Rectal smooth muscle tissue (tissue), 1 donor: Measurements from ENCODE around the gene CBLB.
"Not testable (repeated sequence)": the region's sequence is repeated elsewhere in the genome, so short reads cannot be mapped to it uniquely, and the experiment has no call there.

Source experiments
- H3K27ac ChIP-seq: one replicate; pipeline ENCODE4 v1.7.0; 2013; ENCODE audit warnings: low read depth, low read length, inconsistent platforms
- H3K27me3 ChIP-seq: one replicate; pipeline ENCODE4 v1.7.0; 2013; ENCODE audit warnings: low read length; ENCODE audit not compliant: control insufficient read depth, insufficient read depth
- H3K36me3 ChIP-seq: one replicate; pipeline ENCODE4 v1.7.0; 2013; ENCODE audit warnings: low read length; ENCODE audit not compliant: control insufficient read depth, insufficient read depth
- H3K4me1 ChIP-seq: one replicate; pipeline ENCODE4 v1.7.0; 2013; ENCODE audit warnings: low read length; ENCODE audit not compliant: control insufficient read depth, insufficient read depth
- H3K4me3 ChIP-seq: one replicate; pipeline ENCODE4 v1.7.0; 2013; ENCODE audit warnings: low read length
- H3K9ac ChIP-seq: one replicate; pipeline ENCODE4 v1.7.0; 2013; ENCODE audit warnings: low read length

The CBLB gene

GRCh38 chr3:105823149-105823867 lies 45.5 kb downstream of the CBLB start:
- H3K36me3 ChIP-seq, result peaks cover 2% of the 10 kb centered on the region
- H3K27ac ChIP-seq, result peak overlapping the region; percentile 22
- peaks cover 14% of the 10 kb centered on the region for H3K4me1 ChIP-seq
- H3K4me3 ChIP-seq, result peak overlapping the region; percentile 9
- H3K9ac ChIP-seq, result no peak overlapping the region
- H3K27me3 ChIP-seq, result no peaks in the 10 kb centered on the region

DNA sequence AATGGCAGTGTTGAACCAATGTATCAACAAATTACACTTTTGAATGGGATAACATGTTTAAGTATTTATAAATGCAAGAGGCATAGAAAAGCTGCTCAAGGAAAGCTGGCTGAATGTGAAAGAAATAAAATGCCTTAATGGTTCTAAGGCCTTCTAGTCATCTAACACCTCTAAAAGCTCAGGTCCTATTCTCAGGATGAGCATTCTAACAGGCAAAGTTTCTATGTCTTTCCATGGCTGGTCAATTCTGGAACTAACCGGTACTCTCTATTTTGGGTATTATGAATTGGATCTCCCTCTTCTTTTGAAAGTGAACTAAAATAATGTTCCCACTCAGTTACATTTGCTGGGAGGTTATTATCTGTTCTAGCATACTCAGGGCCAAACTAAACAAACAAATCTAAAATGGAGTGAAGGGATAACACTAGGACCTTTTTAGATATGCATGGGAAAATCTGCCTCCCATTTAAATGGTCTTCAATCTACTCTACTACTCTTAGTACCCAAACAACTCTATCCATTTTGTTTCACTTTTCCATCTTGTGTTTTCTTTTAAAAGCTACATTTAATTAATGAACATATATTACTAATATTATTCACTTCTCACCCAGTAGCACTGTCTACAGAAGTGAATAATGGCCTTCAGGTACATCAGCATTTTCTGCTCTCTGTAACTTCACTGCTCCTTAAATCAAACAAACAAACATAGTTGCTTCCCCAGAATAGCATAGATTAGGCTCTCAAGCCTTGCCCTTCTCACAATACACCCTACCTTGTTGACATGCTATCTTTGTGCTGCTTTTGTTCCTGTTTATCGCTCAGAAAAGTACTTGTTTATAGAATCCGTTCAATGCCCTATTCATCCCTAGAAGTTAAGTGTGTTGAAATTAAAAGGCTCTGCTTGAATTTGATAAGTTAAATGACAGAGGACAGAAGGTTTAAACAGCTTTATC lies 46.4 kb downstream of the CBLB start:
- Histone ChIP-seq H3K36me3 (peaks cover 2% of the 10 kb centered on the region), H3K4me1 (peaks cover 14% of the 10 kb centered on the region), H3K9ac (no peak overlapping the region), H3K27ac (peak overlapping the region; percentile 22), H3K27me3 (no peaks in the 10 kb centered on the region), H3K4me3 (no peak overlapping the region)

DNA sequence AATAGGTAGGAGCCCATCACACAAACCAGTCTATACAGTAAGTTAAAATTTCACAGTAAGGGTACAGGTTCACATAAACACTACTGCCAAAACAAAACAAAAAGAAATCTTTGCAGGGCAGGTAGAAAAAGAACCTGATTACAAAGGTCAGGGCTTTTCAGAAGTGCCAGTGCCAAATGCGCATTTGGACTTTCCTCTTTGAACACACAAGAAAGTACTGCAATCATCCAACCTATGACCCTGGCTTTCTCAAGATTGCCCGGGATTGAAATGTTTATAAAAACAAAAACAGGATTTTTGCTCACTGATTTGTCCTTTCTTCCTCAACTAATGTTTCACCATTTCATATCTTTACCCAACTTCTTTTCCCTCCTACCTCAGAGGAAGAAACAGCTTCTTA lies 47.4 kb downstream of the CBLB start:
- Histone ChIP-seq H3K27me3 (no peaks in the 10 kb centered on the region), H3K36me3 (peaks cover 2% of the 10 kb centered on the region), H3K4me1 (peaks cover 14% of the 10 kb centered on the region), H3K4me3 (no peak overlapping the region), H3K9ac (no peak overlapping the region), H3K27ac (no peak overlapping the region)

DNA sequence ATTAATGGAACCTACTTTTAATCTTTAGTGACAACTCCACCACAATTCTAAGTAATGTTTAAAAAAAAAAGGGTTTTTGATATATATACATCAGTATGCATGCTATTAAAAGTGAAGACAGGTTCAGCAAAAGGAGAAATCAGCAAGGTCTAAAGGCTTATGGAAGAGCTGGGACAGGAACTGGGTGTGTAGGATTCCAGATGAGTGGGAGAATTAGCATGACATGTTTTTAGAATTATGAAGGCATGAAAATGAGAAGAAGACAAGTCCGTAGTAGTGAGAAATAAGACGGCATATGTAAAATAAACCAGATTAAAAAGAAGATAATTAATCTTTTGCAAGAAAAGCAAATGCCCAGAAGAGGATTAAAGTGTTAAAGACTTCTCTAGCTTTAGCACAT lies 52.0 kb downstream of the CBLB start:
- H3K27ac ChIP-seq, result no peak overlapping the region
- H3K27me3 ChIP-seq, result no peaks in the 10 kb centered on the region
- H3K4me3 ChIP-seq, result no peak overlapping the region
- no peak overlapping the region for H3K9ac ChIP-seq
- H3K4me1 ChIP-seq, result no peaks in the 10 kb centered on the region
- no peaks in the 10 kb centered on the region for H3K36me3 ChIP-seq

DNA sequence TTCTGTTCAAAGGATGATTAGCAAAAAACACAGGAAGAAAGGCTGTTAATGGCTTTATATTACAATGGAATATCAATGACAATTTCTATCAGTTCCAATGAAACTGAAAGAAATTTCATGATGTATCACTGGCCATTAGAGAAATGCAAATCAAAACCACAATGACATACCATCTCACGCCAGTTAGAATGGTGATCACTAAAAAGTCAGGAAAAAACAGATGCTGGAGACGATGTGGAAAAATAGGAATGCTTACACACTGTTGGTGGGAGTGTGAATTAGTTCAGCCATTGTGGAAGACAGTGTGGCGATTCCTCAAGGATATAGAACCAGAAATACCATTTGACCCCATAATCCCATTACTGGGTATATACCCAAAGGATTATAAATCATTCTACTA lies 53.5 kb downstream of the CBLB start:
- not testable (repeated sequence) for H3K9ac ChIP-seq, H3K4me1 ChIP-seq, H3K36me3 ChIP-seq, H3K27me3 ChIP-seq, H3K27ac ChIP-seq, H3K4me3 ChIP-seq

- H3K4me1 ChIP-seq, result peaks cover 3% of the 10 kb centered on the region
- H3K36me3 ChIP-seq, result no peaks in the 10 kb centered on the region
- no peak overlapping the region for H3K4me3 ChIP-seq
- no peaks in the 10 kb centered on the region for H3K27me3 ChIP-seq
- H3K9ac ChIP-seq, result no peak overlapping the region
- no peak overlapping the region for H3K27ac ChIP-seq
These were observed 55.1 kb downstream of the CBLB start for GRCh38 chr3:105813710-105814109.

- H3K36me3 ChIP-seq, result no peaks in the 10 kb centered on the region
- H3K9ac ChIP-seq, result no peak overlapping the region
- no peak overlapping the region for H3K4me3 ChIP-seq
- H3K4me1 ChIP-seq, result peaks cover 3% of the 10 kb centered on the region
- no peak overlapping the region for H3K27ac ChIP-seq
- H3K27me3 ChIP-seq, result no peaks in the 10 kb centered on the region
These were observed 56.6 kb downstream of the CBLB start for GRCh38 chr3:105812194-105812586.

DNA sequence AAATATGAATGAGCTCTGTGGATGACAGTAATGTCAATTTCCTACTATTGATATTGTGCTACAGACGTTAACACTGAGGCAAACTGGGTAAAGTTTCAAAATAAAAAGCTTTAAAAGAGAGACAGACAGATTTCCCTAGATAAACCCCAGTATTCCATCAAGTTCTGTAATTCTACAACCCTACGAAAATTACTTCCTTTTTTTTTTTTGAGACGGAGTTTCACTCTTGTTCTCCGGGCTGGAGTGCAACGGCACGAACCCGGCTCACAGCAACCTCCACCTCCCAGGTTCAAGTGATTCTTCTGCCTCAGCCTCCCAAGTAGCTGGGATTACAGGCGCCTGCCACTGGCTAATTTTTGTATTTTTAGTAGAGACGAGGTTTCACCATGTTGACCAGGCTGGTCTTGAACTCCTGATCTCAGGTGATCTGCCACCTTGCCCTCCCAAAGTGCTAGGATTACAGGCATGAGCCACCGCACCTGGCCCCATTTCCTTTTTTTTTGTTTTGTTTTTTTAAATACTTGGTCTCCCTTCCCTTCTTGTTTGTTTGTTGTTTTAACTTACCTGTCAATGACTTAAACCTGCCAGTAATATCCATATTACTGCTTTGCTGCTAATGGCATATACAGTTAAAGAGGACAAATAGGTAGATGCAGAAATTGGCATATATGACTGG lies 57.2 kb downstream of the CBLB start:
- H3K36me3 ChIP-seq, result no peaks in the 10 kb centered on the region
- H3K9ac ChIP-seq, result no peak overlapping the region
- no peak overlapping the region for H3K4me3 ChIP-seq
- H3K4me1 ChIP-seq, result peaks cover 3% of the 10 kb centered on the region
- H3K27ac ChIP-seq, result no peak overlapping the region
- no peaks in the 10 kb centered on the region for H3K27me3 ChIP-seq

- H3K27ac ChIP-seq, result no peak overlapping the region
- no peaks in the 10 kb centered on the region for H3K36me3 ChIP-seq
- H3K27me3 ChIP-seq, result no peaks in the 10 kb centered on the region
- no peak overlapping the region for H3K9ac ChIP-seq
- H3K4me3 ChIP-seq, result no peak overlapping the region
- H3K4me1 ChIP-seq, result peaks cover 3% of the 10 kb centered on the region
These were observed 59.5 kb downstream of the CBLB start for GRCh38 chr3:105809208-105809888.

DNA sequence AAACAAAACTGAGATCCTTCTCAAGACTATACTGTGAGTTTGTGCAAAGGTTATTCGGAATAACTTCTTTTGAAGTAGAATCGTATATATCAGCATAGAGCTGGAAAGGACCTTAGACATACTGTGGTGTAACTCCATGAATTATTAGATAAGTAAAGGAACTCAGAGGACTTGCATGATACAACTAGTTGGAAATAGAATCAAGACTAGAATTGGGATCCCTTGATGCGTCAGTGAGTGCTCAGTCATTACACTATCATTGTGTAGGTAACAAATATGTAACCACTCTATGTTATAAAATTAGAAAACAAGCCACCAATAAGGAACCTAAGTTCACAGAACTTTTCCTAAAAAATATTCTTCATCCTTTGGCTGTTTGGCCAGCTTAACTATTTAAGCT lies 61.1 kb downstream of the CBLB start:
- no peak overlapping the region for H3K9ac ChIP-seq

DNA sequence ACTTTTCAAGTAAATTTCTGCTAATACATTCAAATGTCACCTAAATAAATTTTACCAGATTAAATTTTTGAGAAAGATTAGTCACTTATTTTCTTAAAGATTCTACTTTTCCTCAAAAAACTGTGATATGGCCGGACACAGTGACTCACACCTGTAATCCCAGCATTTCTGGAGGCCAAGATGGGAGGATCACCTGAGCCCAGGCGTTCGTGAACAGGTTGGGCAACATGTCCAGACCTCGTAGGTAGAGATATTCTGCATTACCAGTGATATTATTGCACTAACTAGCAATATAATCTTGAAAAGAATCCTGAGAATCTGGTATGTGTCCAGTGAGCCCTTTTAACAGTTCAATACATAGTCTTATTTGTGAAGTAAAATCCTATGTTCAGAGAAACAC lies 61.7 kb downstream of the CBLB start:
- no peaks in the 10 kb centered on the region for H3K27me3 ChIP-seq

More for the DNA sequence above, 61.1 kb downstream of the CBLB start:
- H3K4me1 ChIP-seq, result peaks cover 3% of the 10 kb centered on the region
- no peaks in the 10 kb centered on the region for H3K36me3 ChIP-seq
- H3K4me3 ChIP-seq, result no peak overlapping the region
- H3K27ac ChIP-seq, result no peak overlapping the region
- no peaks in the 10 kb centered on the region for H3K27me3 ChIP-seq

DNA sequence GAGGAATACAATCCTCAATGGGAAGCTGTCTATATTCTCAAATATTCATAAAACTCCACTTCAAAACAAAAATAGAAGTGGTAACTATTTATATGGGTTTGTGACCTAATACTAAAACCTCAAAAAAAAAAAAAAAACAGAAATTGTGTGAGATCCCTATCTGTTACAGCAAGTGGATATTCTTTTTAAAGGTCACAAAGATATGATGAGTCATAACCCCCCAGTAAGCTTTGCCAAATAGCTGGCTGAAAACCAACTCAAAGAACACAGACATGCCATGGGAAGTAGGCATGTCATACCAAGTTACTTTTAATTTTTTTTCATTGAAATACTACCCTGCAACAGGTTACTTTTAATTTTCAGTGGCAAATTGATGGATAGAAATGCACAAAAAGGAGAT lies 62.5 kb downstream of the CBLB start:
- Histone ChIP-seq H3K4me1 (peaks cover 3% of the 10 kb centered on the region), H3K36me3 (no peaks in the 10 kb centered on the region), H3K9ac (no peak overlapping the region), H3K27me3 (no peaks in the 10 kb centered on the region), H3K27ac (no peak overlapping the region), H3K4me3 (no peak overlapping the region)

More for the DNA sequence above, 61.7 kb downstream of the CBLB start:
- Histone ChIP-seq H3K4me3 (no peak overlapping the region), H3K36me3 (no peaks in the 10 kb centered on the region), H3K9ac (no peak overlapping the region), H3K27ac (no peak overlapping the region), H3K4me1 (peaks cover 3% of the 10 kb centered on the region)
